Esophagus squamous epithelium (tissue), 5 donors: Measurements from ENCODE around the gene CRYBA2. TPM values are rescaled to one million over a fixed set of nuclear protein-coding genes. Genes with fewer than 3 reads are reported as not detected.

Source experiments
- DNase-seq: peaks from one replicate; lab custom pipeline; 2025; lab: John Stamatoyannopoulos, UW
- H3K27ac ChIP-seq, 4 donors: fragments of 200-600 bp; sonication (generic); one replicate each; pipeline ENCODE4 v1.5.1; 2016 to 2019; ENCODE audit warnings: mild to moderate bottlenecking in 1 of 4
- H3K27me3 ChIP-seq, 4 donors: fragments of 200-600 bp; sonication (generic); 1 replicate in 3 of 4; 2 replicates in 1 of 4; pipeline versions ENCODE4 v1.5.1 to v1.6.0; 2017 to 2021; ENCODE audit warnings: antibody characterized with exemption in 1 of 4
- H3K36me3 ChIP-seq, 3 donors: fragments of 200-600 bp; sonication (generic); one replicate each; pipeline ENCODE4 v1.5.1; 2016 to 2019
- H3K4me1 ChIP-seq, 3 donors: fragments of 200-600 bp; sonication (generic); one replicate each; pipeline ENCODE4 v1.5.1; 2017 to 2019
- H3K4me3 ChIP-seq, 4 donors: fragments of 200-600 bp; sonication (generic); 1 replicate in 3 of 4; 2 replicates in 1 of 4; pipeline ENCODE4 v1.5.1; 2016 to 2019; ENCODE audit warnings: mild to moderate bottlenecking in 2 of 4, moderate library complexity in 1 of 4
- H3K9me3 ChIP-seq, 3 donors: fragments of 200-600 bp; sonication (generic); one replicate each; pipeline ENCODE4 v1.5.1; 2016 to 2019
- CTCF ChIP-seq, 6 experiments: fragments of 450-650 bp in 4 of 6; fragments of 200-600 bp in 2 of 6; sonication (generic) in 2 of 6; IDR thresholded peaks; one replicate each; pipeline ENCODE4 v1.5.1; 2016 to 2019; ENCODE audit warnings: antibody characterized with exemption in 6 of 6, mild to moderate bottlenecking in 4 of 6, moderate library complexity in 4 of 6
- POLR2A ChIP-seq, 4 donors: fragments of 450-650 bp; IDR thresholded peaks; one replicate each; pipeline ENCODE4 v1.6.1; 2017; ENCODE audit warnings: antibody characterized with exemption in 4 of 4, mild to moderate bottlenecking in 4 of 4, moderate library complexity in 3 of 4
- WGBS, 2 donors: methylation state at CpG; one replicate each; pipeline ENCODE4 v1.1.5; 2018; 5-methylcytosine and 5-hydroxymethylcytosine counted together
- intact Hi-C: fragments of 100-400 bp; cut with DNase I; formaldehyde crosslinking; loops from one replicate; pipeline ENCODE4 v1.15.0; 2022
- total RNA-seq, 4 donors: library from RNA; depleted of rRNA; stranded (reverse); fragments of >200 nt; gene quantifications; one replicate each; pipeline ENCODE4 v1.1.0, GENCODE V29; 2016
- donor health status: DM: yes; HTN: yes; CAD: no.

CRYBA2 gene
- total RNA-seq, 4 donors from 2014 or later, result not detected

GRCh38 chr2:218958276-218958675 is 34.9 kb downstream of the CRYBA2 start:
- peaks cover 31 to 100% (median 33%) of the 10 kb centered on the region in 4 donors for H3K27me3 ChIP-seq
- WGBS, 2 donors, result 80 to 83% methylated on average over 1 of the region's 1 CpG

DNA sequence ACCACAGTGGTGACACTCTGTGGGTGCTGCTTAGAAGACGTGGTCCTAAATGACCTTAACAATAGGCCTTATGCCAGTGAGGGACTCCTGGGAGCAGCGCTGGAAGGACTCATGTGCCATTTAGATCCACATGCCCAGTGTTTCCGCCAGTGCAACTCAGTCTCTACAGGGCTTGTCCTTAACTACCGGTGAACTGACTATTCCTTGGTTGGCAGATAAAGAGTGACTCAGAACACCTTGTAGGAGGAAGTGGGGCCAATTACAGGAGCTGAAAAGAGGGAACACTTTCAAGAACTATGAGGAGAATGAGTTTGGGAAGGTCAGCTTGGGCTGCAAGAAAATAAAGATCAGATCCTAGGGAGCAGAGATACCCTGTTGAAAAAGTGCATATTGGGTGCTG is 35.6 kb downstream of the CRYBA2 start:
- Histone ChIP-seq H3K4me1 (peaks cover 3 to 26% (median 18%) of the 10 kb centered on the region in 3 donors), H3K9me3 (no peaks in the 10 kb centered on the region), H3K36me3 (no peaks in the 10 kb centered on the region), H3K4me3 (no peak overlapping the region), H3K27ac (no peak overlapping the region), H3K27me3 (peaks cover 26 to 98% (median 27%) of the 10 kb centered on the region in 4 donors)
- intact Hi-C loops, result no loop called here
- no peak for TF ChIP-seq POLR2A (IDR thresholded peaks at IDR 0.05)
- no peak for TF ChIP-seq CTCF (IDR thresholded peaks at IDR 0.05)
- WGBS, 2 donors, result 64 to 79% methylated on average over 2 to 4 of the region's 4 CpGs
- no peak for DNase-seq

More at GRCh38 chr2:218958276-218958675, 34.9 kb downstream of the CRYBA2 start:
- no peak overlapping the region for H3K4me3 ChIP-seq
- H3K9me3 ChIP-seq, result no peaks in the 10 kb centered on the region
- no peak for TF ChIP-seq POLR2A (IDR thresholded peaks at IDR 0.05)
- TF ChIP-seq CTCF (IDR thresholded peaks at IDR 0.05), result no peak
- intact Hi-C loops, result no loop called here
- H3K36me3 ChIP-seq, result no peaks in the 10 kb centered on the region
- DNase-seq, result no peak
- peaks cover 3 to 32% (median 18%) of the 10 kb centered on the region in 3 donors for H3K4me1 ChIP-seq
- no peak overlapping the region for H3K27ac ChIP-seq

- Histone ChIP-seq H3K9me3 (no peaks in the 10 kb centered on the region), H3K27me3 (peaks cover 10 to 96% (median 18%) of the 10 kb centered on the region in 4 donors), H3K4me1 (peaks cover 3 to 22% (median 18%) of the 10 kb centered on the region in 3 donors), H3K27ac (no peak overlapping the region), H3K4me3 (no peak overlapping the region), H3K36me3 (no peaks in the 10 kb centered on the region)
- intact Hi-C loops, result no loop called here
- DNase-seq, result no peak
- WGBS, 2 donors, result 60% methylated on average over 1 of the region's 1 CpG; no CpG with 5 or more reads in 1 of the 2 donors
- TF ChIP-seq CTCF (IDR thresholded peaks at IDR 0.05), result no peak
- no peak for TF ChIP-seq POLR2A (IDR thresholded peaks at IDR 0.05)
These were observed 37.2 kb downstream of the CRYBA2 start for GRCh38 chr2:218956039-218956438.

DNA sequence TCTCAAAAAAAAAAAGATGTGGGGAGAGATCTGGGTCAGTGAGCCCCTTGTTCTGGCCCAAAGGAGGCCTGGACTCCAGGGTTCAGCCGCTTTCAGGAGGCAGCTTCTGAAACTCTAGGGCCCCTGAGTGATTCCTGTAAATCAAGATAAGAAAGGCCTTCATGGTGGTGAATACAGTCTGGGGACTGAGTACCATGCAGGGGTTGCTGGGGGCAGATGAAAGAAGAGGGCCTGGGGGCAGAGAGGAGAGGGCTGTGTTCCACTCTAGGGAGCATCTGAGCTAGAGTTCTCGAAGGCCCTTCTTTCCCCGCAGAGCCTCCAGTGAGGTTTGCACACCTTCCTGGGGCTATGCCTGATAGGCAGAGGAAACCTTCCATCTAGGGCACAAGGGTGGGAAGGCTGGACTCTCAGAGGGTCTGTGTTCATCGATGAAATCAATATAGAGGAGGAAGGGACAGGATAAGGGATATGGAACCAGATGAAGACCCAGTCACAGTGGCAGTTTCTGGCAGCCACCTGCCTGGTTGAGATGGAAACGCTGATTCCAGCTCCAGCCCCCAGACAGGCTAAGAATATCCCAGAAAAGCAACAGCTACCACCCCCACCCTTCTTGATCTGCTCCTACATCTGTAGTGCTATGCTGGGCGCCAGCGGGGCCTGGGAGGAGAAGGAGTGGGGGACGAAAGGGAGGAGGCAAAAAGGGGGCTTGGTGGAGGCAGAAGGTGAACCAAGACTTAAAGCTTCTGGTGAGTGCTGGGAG is 38.5 kb downstream of the CRYBA2 start:
- TF ChIP-seq POLR2A (IDR thresholded peaks at IDR 0.05), result no peak
- TF ChIP-seq CTCF (IDR thresholded peaks at IDR 0.05), result no peak
- H3K27ac ChIP-seq, result no peak overlapping the region
- no peak for DNase-seq
- intact Hi-C loops, result no loop called here
- no peaks in the 10 kb centered on the region for H3K9me3 ChIP-seq
- H3K4me3 ChIP-seq, result no peak overlapping the region
- peaks cover 0 to 8% (median 5%) of the 10 kb centered on the region in 3 donors for H3K4me1 ChIP-seq
- H3K27me3 ChIP-seq, result peaks cover under 1 to 96% (median 8%) of the 10 kb centered on the region in 4 donors
- WGBS, 2 donors, result 72 to 82% methylated on average over 7 of the region's 8 CpGs
- H3K36me3 ChIP-seq, result no peaks in the 10 kb centered on the region

GRCh38 chr2:218953366-218953954 is 39.8 kb downstream of the CRYBA2 start:
- H3K27me3 ChIP-seq, result peaks cover 0 to 95% (median 0%) of the 10 kb centered on the region in 4 donors
- TF ChIP-seq POLR2A (IDR thresholded peaks at IDR 0.05) (no peak), CTCF (IDR thresholded peaks at IDR 0.05) (no peak)
- H3K9me3 ChIP-seq, result no peaks in the 10 kb centered on the region
- H3K4me1 ChIP-seq, result no peaks in the 10 kb centered on the region
- H3K4me3 ChIP-seq, result no peak overlapping the region
- DNase-seq, result no peak
- WGBS, 2 donors, result 80 to 82% methylated on average over 1 to 9 of the region's 18 CpGs
- H3K36me3 ChIP-seq, result no peaks in the 10 kb centered on the region
- no peak overlapping the region for H3K27ac ChIP-seq
- intact Hi-C loops, result no loop called here
